Endothelial cell of umbilical vein (primary cell): ENCODE data around the gene HTRA3. TPM values are rescaled to one million over a fixed set of nuclear protein-coding genes. Genes with fewer than 3 reads are reported as not detected.

ENCODE experiments used
- BruUV-seq: library from RNA; stranded (reverse); fragments of 400-500 nt; replicated peaks from 2 replicates; lab custom pipeline; 2021; lab: Mats Ljungman, UMichigan
- CTCF ChIA-PET: fragments of 300-600, 350-600 bp; sonication (Branson Sonifier 250); formaldehyde crosslinking; loops from one replicate; lab custom pipeline; 2021; ENCODE audit warnings: antibody characterized with exemption, inconsistent platforms; lab: Charles Lee
- POLR2A ChIA-PET: fragments of 300-600, 350-600 bp; sonication (Branson Sonifier 250); formaldehyde crosslinking; loops from one replicate; lab custom pipeline; 2021; ENCODE audit warnings: antibody characterized with exemption, inconsistent platforms; lab: Charles Lee
- DNase-seq: peaks from one replicate; pipeline ENCODE4 v3.0.0-alpha.2; 2011; ENCODE audit warnings: low read depth, low spot score
- FAIRE-seq: peaks from 2 replicates; lab custom pipeline; 2011; peaks lifted over from hg19 to GRCh38; lab: Jason Lieb, UNC
- H2AFZ ChIP-seq: 2 replicates; pipeline ENCODE4 v1.6.0; 2012; ENCODE audit warnings: low read depth, low read length, control low read depth, inconsistent platforms
- H3K27ac ChIP-seq: 2 replicates; pipeline ENCODE4 v1.5.1; 2011; ENCODE audit warnings: low read depth, mild to moderate bottlenecking, control low read depth, low read length, moderate library complexity; ENCODE audit not compliant: insufficient read depth
- H3K27me3 ChIP-seq, 2 experiments: 2 replicates each; pipeline versions ENCODE4 v1.6.0 to v1.6.1; 2011; ENCODE audit warnings: low read length in 2 of 2, mixed read lengths in 1 of 2; ENCODE audit not compliant: control insufficient read depth in 2 of 2, insufficient read depth in 2 of 2
- H3K36me3 ChIP-seq, 2 experiments: 2 replicates in 1 of 2; 3 replicates in 1 of 2; pipeline ENCODE4 v1.5.1; 2011; ENCODE audit warnings: low read length in 2 of 2, mild to moderate bottlenecking in 1 of 2, moderate library complexity in 1 of 2; ENCODE audit not compliant: control insufficient read depth in 2 of 2, insufficient read depth in 2 of 2; ENCODE audit errors: extremely low read depth in 1 of 2
- H3K4me1 ChIP-seq: 3 replicates; pipeline ENCODE4 v1.5.1; 2011; ENCODE audit warnings: mild to moderate bottlenecking, low read length; ENCODE audit not compliant: control insufficient read depth, insufficient read depth; ENCODE audit errors: extremely low read depth
- H3K4me2 ChIP-seq: 2 replicates; pipeline ENCODE4 v1.6.1; 2011; ENCODE audit warnings: low read length, control low read depth, mixed read lengths; ENCODE audit not compliant: insufficient read depth
- H3K4me3 ChIP-seq, 3 experiments: fragments of 200-600 bp in 1 of 3; sonication (generic), shearing (Covaris generic) in 1 of 3; replicated peaks in 1 of 3; 2 replicates each; pipeline ENCODE4 v1.5.1; 2011 to 2016; ENCODE audit warnings: control low read depth in 3 of 3, low read length in 3 of 3, mild to moderate bottlenecking in 2 of 3, inconsistent platforms in 1 of 3, low read depth in 1 of 3, moderate library complexity in 1 of 3; ENCODE audit not compliant: insufficient read depth in 1 of 3
- H3K79me2 ChIP-seq: 2 replicates; pipeline ENCODE4 v1.6.0; 2012; ENCODE audit warnings: low read length, inconsistent platforms; ENCODE audit not compliant: control insufficient read depth, insufficient read depth
- H3K9ac ChIP-seq: replicated peaks from 2 replicates; pipeline ENCODE3; 2011; ENCODE audit warnings: low read length, control low read depth; ENCODE audit not compliant: insufficient read depth; ENCODE audit errors: extremely low read depth
- H3K9me1 ChIP-seq: replicated peaks from 3 replicates; pipeline ENCODE4 v1.6.0; 2011; ENCODE audit warnings: mild to moderate bottlenecking, low read length; ENCODE audit not compliant: control insufficient read depth, insufficient read depth; ENCODE audit errors: extremely low read depth
- H3K9me3 ChIP-seq: replicated peaks from 2 replicates; pipeline ENCODE4 v1.5.1; 2012; ENCODE audit warnings: low read length, inconsistent platforms; ENCODE audit not compliant: control insufficient read depth, insufficient read depth
- H4K20me1 ChIP-seq: replicated peaks from 2 replicates; pipeline ENCODE3; 2011; ENCODE audit warnings: mild to moderate bottlenecking, low read length; ENCODE audit not compliant: control insufficient read depth, insufficient read depth; ENCODE audit errors: extremely low read depth
- EZH2 ChIP-seq: IDR thresholded peaks from 2 replicates; pipeline ENCODE4 v1.6.1; 2012; ENCODE audit warnings: borderline replicate concordance, low read depth, mild to moderate bottlenecking, moderate library complexity, low read length, inconsistent platforms; ENCODE audit not compliant: severe bottlenecking
- FOS ChIP-seq: IDR thresholded peaks from 2 replicates; pipeline ENCODE4 v1.6.1; 2011; ENCODE audit warnings: mild to moderate bottlenecking, low read length, moderate library complexity, borderline replicate concordance; ENCODE audit not compliant: insufficient read depth
- GATA2 ChIP-seq: IDR thresholded peaks from 2 replicates; pipeline ENCODE4 v1.7.0; 2011; ENCODE audit warnings: low read depth, mild to moderate bottlenecking, moderate library complexity, mixed read lengths, low read length; ENCODE audit not compliant: insufficient read length, insufficient read depth
- JUN ChIP-seq: IDR thresholded peaks from 2 replicates; pipeline ENCODE4 v1.6.1; 2011; ENCODE audit warnings: borderline replicate concordance, low read depth; ENCODE audit not compliant: insufficient read length, insufficient read depth
- MYC ChIP-seq: IDR thresholded peaks from one replicate; pipeline ENCODE4 v1.6.1; 2011; ENCODE audit warnings: mild to moderate bottlenecking, low read depth, low read length
- POLR2A ChIP-seq: IDR thresholded peaks from 2 replicates; pipeline ENCODE4 v1.6.1; 2012; ENCODE audit warnings: low read depth, mild to moderate bottlenecking, control low read depth, low read length
- POLR2AphosphoS5 ChIP-seq: IDR thresholded peaks from 2 replicates; pipeline ENCODE4 v1.6.1; 2012; ENCODE audit warnings: low read depth, mild to moderate bottlenecking, control low read depth, low read length, moderate library complexity; ENCODE audit not compliant: insufficient read depth
- dilution Hi-C: fragments of 300-500 bp; cut with MboI; formaldehyde crosslinking; loops from one replicate; pipeline ENCODE4 v1.15.0; 2019; ENCODE audit warnings: low sequenced_read_pairs; ENCODE audit not compliant: extremely low pct_ligation_motif_present
- intact Hi-C: fragments of 100-400 bp; cut with micrococcal nuclease; formaldehyde crosslinking; loops from one replicate; pipeline ENCODE4 v1.10.0; 2022
- polyA plus RNA-seq, 4 experiments: library from polyadenylated mRNA; depleted of rRNA in 3 of 4; stranded (reverse) in 3 of 4; unstranded in 1 of 4; fragments of >200 nt; gene quantifications; 2 replicates each; pipeline versions ENCODE4 v1.2.1 to v1.2.3, GENCODE V29; 2011 to 2012; ENCODE audit warnings: missing spikeins in 1 of 4
- total RNA-seq: library from RNA; stranded (reverse); gene quantifications from 2 replicates; pipeline ENCODE4 v1.2.3, GENCODE V29; 2021
- TF ChIP-seq, protein P1 (sequence below): IDR thresholded peaks from 2 replicates; pipeline ENCODE4 v1.6.1; 2011; ENCODE audit not compliant: insufficient read depth, insufficient read length
- TF ChIP-seq, protein P2 (sequence below), 2 donors: IDR thresholded peaks; 1 replicate in 1 of 2; 2 replicates in 1 of 2; pipeline ENCODE4 v1.5.1; 2011; ENCODE audit warnings: low read length in 2 of 2, mild to moderate bottlenecking in 2 of 2, moderate library complexity in 2 of 2, control low read depth in 1 of 2, inconsistent platforms in 1 of 2, low read depth in 1 of 2; ENCODE audit not compliant: insufficient read depth in 1 of 2; ENCODE audit errors: extremely low read depth in 1 of 2

HTRA3 gene
- total and polyA plus RNA-seq, 2 donors (not counting 3 experiments of a cell fraction or from before 2014, with no cell fraction given): 9.0 to 12.0 TPM

DNA sequence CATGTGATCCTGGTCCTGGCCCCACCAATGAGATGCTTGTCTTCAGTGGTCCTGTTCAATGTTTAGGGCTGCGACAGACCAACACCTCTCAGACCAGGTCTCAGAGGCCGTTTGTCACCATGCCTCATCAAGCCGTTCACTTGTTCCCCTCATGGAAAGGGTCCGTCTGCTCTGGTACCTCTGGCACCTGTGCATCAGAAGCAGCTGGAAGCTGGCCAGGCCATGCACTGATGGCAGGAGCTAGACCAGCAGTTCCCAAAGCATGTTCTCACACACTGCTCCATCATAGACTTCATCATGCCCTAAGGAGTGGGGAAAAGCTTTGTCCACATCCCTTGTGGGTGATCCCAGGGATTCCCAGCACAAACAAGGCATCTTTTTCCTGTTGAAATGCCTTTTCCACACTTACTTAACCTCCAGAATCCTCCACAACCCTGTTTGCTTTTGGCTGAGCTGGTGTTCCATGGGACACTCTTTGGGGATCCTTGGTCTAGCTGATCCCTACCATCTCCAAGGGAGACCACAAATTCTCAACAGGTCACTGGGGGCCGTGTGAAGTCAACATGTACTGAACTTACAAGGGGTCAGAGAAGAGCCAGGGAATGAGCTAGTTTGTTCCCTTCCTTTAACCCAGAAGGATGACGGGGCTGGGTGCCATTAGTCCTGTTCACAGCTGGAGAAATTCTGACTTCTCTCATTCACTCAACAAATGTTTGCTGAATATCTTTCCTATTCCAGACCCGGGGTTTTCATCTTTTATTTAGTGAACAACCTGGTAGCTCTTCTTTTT is 48.7 kb upstream of the HTRA3 start:
- H3K27ac ChIP-seq: no peak overlapping the region
- dilution Hi-C loops (no loop called here), intact Hi-C loops (no loop called here)
- H3K4me1 ChIP-seq: no peaks in the 10 kb centered on the region
- no peak overlapping the region for H3K9ac ChIP-seq
- FAIRE-seq (no peak), DNase-seq (no peak)
- H3K36me3 ChIP-seq: peaks cover 29 to 86% of the 10 kb centered on the region in 2 experiments
- ChIA-PET CTCF (interaction anchor here (0.8 to 3.3 kb wide), 4 partner anchors 21 to 189 kb away, joined by 3 to 29 read pairs (median 3); partner anchors contain the start of gene SH3TC1), POLR2A (interaction anchor here (0.9 kb wide), 1 partner anchor 22 kb away, joined by 3 read pairs; the partner anchor contains the start of gene SH3TC1)
- no peaks in the 10 kb centered on the region for H4K20me1 ChIP-seq
- no peak overlapping the region for H3K4me2 ChIP-seq
- TF ChIP-seq, protein P1, sequence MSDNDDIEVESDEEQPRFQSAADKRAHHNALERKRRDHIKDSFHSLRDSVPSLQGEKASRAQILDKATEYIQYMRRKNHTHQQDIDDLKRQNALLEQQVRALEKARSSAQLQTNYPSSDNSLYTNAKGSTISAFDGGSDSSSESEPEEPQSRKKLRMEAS: no peak
- TF ChIP-seq POLR2AphosphoS5 (no peak), FOS (no peak), EZH2 (no peak), POLR2A (no peak)
- no peak overlapping the region for H2AFZ ChIP-seq
- no peaks in the 10 kb centered on the region for H3K9me3 ChIP-seq
- no peaks in the 10 kb centered on the region for H3K27me3 ChIP-seq
- no TSS peak for BruUV-seq
- H3K4me3 ChIP-seq: no peak overlapping the region
- H3K9me1 ChIP-seq: no peaks in the 10 kb centered on the region
- no peaks in the 10 kb centered on the region for H3K79me2 ChIP-seq

DNA sequence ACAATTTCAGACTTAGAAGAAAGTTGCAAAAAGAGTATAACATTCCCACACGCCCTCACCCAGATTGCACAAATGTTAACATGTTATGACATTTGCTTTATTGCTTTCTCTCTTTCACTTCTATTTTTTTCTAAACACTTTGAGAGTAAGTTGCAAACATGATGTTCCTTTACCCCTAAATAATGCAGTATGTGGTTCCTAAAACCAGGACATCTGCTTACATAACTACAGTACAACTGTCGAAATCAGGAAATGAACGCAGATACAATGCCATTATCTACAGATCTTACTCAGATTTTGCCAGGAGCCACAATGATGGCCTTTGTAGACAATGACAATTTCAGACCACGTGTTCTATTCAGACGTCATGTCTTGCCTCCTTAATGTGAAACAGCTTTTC is 48.1 kb upstream of the HTRA3 start:
- CTCF ChIA-PET: interaction anchor here (0.8 to 3.3 kb wide), 4 partner anchors 21 to 189 kb away, joined by 3 to 29 read pairs (median 3); partner anchors contain the start of gene SH3TC1
- H3K36me3 ChIP-seq: peaks cover 28 to 82% of the 10 kb centered on the region in 2 experiments
- H4K20me1 ChIP-seq: no peaks in the 10 kb centered on the region
- H3K9me1 ChIP-seq: no peaks in the 10 kb centered on the region
- H3K27me3 ChIP-seq: no peaks in the 10 kb centered on the region
- DNase-seq (no peak), FAIRE-seq (no peak)
- no peaks in the 10 kb centered on the region for H3K79me2 ChIP-seq
- H2AFZ ChIP-seq: no peak overlapping the region
- intact Hi-C loops (no loop called here), dilution Hi-C loops (no loop called here)
- H3K9ac ChIP-seq: no peak overlapping the region
- no peak for TF ChIP-seq GATA2
- TF ChIP-seq POLR2A: no peak
- TF ChIP-seq, protein P1: no peak
- TF ChIP-seq, protein P2, sequence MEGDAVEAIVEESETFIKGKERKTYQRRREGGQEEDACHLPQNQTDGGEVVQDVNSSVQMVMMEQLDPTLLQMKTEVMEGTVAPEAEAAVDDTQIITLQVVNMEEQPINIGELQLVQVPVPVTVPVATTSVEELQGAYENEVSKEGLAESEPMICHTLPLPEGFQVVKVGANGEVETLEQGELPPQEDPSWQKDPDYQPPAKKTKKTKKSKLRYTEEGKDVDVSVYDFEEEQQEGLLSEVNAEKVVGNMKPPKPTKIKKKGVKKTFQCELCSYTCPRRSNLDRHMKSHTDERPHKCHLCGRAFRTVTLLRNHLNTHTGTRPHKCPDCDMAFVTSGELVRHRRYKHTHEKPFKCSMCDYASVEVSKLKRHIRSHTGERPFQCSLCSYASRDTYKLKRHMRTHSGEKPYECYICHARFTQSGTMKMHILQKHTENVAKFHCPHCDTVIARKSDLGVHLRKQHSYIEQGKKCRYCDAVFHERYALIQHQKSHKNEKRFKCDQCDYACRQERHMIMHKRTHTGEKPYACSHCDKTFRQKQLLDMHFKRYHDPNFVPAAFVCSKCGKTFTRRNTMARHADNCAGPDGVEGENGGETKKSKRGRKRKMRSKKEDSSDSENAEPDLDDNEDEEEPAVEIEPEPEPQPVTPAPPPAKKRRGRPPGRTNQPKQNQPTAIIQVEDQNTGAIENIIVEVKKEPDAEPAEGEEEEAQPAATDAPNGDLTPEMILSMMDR (IDR thresholded peaks at IDR 0.05; ENCODE audit: extremely low read depth in 1 of 2, insufficient read depth in 1 of 2, low read depth in 1 of 2, low read length in 2 of 2): no peak
- TF ChIP-seq FOS: no peak
- TF ChIP-seq EZH2: no peak
- TF ChIP-seq POLR2AphosphoS5: no peak
- no peak for TF ChIP-seq MYC
- no peak for TF ChIP-seq JUN
- POLR2A ChIA-PET: interaction anchor here (0.9 kb wide), 1 partner anchor 23 kb away, joined by 3 read pairs; the partner anchor contains the start of gene SH3TC1
- no peaks in the 10 kb centered on the region for H3K4me1 ChIP-seq
- no TSS peak for BruUV-seq
- H3K27ac ChIP-seq: no peak overlapping the region
- H3K4me2 ChIP-seq: no peak overlapping the region
- H3K4me3 ChIP-seq: no peak overlapping the region
- H3K9me3 ChIP-seq: no peaks in the 10 kb centered on the region
